SJSA1 (cell line): ENCODE measurements around the gene CASQ2. TPM values are rescaled to one million over a fixed set of nuclear protein-coding genes. Genes with fewer than 3 reads are reported as not detected.
A peak's percentile ranks its signal among the peaks of the same experiment; 100 is the strongest.

Source experiments
- DNase-seq, 2 experiments: peaks; one replicate each; pipeline ENCODE4 v3.0.0-alpha.2; 2015 to 2020; ENCODE audit warnings: low spot score in 2 of 2, low read depth in 1 of 2
- H3K27ac ChIP-seq: fragments of 250-450 bp; sonication (Bioruptor Pico); 2 replicates; pipeline ENCODE4 v1.5.1; 2020; ENCODE audit warnings: mild to moderate bottlenecking, moderate library complexity
- H3K27me3 ChIP-seq: fragments of 250-450 bp; sonication (Bioruptor Pico); replicated peaks from 2 replicates; pipeline ENCODE4 v1.5.1; 2020; ENCODE audit warnings: mild to moderate bottlenecking, moderate library complexity
- H3K36me3 ChIP-seq: fragments of 250-450 bp; sonication (Bioruptor Pico); 2 replicates; pipeline ENCODE4 v1.5.1; 2020; ENCODE audit warnings: mild to moderate bottlenecking
- H3K4me1 ChIP-seq: fragments of 250-450 bp; sonication (Bioruptor Pico); replicated peaks from 2 replicates; pipeline ENCODE4 v1.6.1; 2021; ENCODE audit warnings: mild to moderate bottlenecking
- H3K4me3 ChIP-seq: fragments of 250-450 bp; sonication (Bioruptor Pico); 2 replicates; pipeline ENCODE4 v1.5.1; 2020; ENCODE audit warnings: mild to moderate bottlenecking
- H3K9me3 ChIP-seq: fragments of 250-450 bp; sonication (Bioruptor Pico); replicated peaks from 2 replicates; pipeline ENCODE4 v1.5.1; 2020; ENCODE audit warnings: mild to moderate bottlenecking
- total RNA-seq: library from RNA; depleted of rRNA; stranded (reverse); fragments of >200 nt; shearing (Covaris generic); gene quantifications from 2 replicates; pipeline ENCODE4 v1.2.3, GENCODE V29; 2014

CASQ2 gene
- total RNA-seq, 1 experiment from 2014 or later: not detected

DNA sequence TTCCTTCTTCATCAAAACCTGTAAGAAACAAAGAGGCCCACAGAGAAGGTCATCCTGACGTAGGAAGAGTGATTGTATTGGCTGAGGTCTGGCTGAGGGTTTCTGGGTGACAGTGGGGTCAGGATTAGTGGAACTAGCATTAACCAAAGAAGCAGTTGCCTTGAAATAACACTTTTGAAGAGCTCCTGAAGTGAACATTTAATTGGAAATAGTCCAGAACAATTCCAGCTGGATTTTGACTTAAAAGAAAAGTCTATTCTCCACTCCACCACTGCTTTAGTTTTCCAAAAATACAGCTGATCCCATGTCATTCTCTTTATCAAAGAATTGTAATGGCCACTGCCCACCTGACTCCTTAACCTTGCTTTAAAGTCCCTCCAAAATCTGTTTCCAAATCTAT lies 27.7 kb downstream of the CASQ2 start:
- no peaks in the 10 kb centered on the region; the same call in 1 of the 2 replicates for H3K9me3 ChIP-seq
- H3K4me3 ChIP-seq: no peak overlapping the region
- no peaks in the 10 kb centered on the region for H3K4me1 ChIP-seq
- H3K27me3 ChIP-seq: no peaks in the 10 kb centered on the region
- no peak for DNase-seq
- H3K36me3 ChIP-seq: no peaks in the 10 kb centered on the region
- H3K27ac ChIP-seq: no peak overlapping the region

DNA sequence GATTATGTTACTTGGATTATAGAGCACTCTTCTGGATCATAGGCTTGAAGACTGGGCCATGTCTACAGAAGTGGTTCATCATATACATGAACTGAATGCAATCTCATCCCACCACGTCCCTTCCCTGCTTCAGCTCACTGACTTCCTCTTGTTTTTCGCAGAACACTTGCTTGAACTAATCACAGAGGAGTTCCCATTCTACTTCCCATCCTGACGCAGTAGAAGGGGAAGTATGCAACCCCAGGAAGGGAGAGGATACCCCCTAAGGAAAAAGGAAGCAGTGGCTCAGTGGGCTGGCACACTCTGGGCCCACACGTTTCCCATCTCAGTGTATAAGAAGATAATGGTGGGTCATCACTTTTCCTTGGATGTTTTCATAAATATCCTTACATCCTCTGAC lies 36.2 kb downstream of the CASQ2 start:
- H3K27me3 ChIP-seq: no peaks in the 10 kb centered on the region
- H3K36me3 ChIP-seq: no peaks in the 10 kb centered on the region
- H3K4me1 ChIP-seq: peaks cover 13% of the 10 kb centered on the region
- DNase-seq: no peak
- H3K27ac ChIP-seq: no peak overlapping the region
- H3K9me3 ChIP-seq: no peaks in the 10 kb centered on the region
- H3K4me3 ChIP-seq: no peak overlapping the region

DNA sequence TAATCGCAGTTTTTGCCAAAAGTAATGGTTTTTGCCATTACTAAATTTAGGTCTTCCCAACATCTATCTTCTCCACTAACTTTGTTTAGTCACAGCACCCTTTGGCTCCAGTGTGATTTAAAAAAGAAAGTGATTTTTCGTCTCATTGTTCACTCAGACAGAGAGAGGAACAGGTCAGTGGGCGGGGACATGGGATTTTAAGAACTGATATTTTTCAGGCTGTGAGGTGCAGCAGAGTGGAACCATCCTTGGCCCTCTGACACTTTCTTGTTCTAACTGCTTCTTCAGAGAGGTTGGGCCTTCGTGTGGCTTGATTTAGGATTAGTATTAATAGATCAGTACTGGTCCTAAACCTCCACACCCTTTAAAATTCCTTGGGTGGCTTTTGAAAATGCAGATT lies 38.8 kb downstream of the CASQ2 start:
- H3K4me3 ChIP-seq: no peak overlapping the region
- H3K4me1 ChIP-seq: peaks cover 14% of the 10 kb centered on the region
- no peak for DNase-seq
- H3K27ac ChIP-seq: no peak overlapping the region
- H3K36me3 ChIP-seq: no peaks in the 10 kb centered on the region
- H3K27me3 ChIP-seq: no peaks in the 10 kb centered on the region
- no peaks in the 10 kb centered on the region for H3K9me3 ChIP-seq

DNA sequence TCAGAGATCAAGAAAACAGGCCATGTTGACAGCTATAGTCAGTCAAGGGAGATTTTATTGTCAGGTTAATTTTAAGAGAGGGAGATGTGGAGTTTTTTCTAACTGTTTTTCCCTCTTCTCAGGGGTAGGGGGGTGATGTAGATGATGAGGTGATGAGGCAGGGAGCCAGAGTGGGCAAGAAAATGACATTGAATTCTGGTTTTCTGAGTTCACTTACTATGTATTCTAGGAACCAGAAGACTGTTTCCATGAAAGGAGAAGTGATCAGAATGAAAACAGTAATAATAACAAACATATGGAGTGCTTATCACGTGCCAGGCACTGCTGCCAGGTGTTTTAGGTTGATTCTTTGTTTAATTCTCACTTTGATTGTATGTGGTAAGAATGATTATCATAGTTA lies 40.2 kb downstream of the CASQ2 start:
- Histone ChIP-seq H3K4me3 (no peak overlapping the region), H3K9me3 (no peaks in the 10 kb centered on the region), H3K27me3 (no peaks in the 10 kb centered on the region), H3K36me3 (no peaks in the 10 kb centered on the region), H3K27ac (peak overlapping the region; percentile 0; the same call in 1 of the 2 replicates), H3K4me1 (peaks cover 14% of the 10 kb centered on the region)
- no peak for DNase-seq

DNA sequence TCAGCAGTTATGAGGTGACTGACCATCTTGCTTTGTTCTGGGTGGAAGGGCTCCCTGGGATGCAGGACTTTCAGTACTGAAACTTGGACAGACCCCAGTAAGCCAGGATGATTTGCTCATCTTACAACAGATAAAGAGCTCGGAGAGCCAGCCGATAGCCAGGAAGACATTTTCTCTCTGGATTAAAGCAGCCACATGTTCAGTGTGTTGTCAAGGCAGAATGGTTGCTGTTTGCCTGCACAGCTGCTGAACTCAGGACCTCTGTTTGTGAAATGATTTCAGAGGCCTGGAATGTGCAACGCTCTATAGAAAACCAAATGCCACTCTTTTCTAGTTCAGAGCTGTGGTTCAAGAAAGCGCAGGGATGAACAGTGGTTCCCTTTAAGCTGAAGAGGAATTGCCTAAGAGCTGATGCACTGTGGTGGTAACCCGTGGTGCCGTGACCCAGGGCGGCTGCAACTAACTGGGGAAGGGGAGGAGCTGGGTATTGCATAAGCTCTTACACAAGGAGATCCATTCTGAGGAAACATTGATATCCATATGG lies 40.7 kb downstream of the CASQ2 start:
- H3K27me3 ChIP-seq: no peaks in the 10 kb centered on the region
- peak; percentile 55 to 61 for DNase-seq
- H3K4me3 ChIP-seq: no peak overlapping the region
- no peaks in the 10 kb centered on the region for H3K36me3 ChIP-seq
- no peaks in the 10 kb centered on the region for H3K9me3 ChIP-seq
- peaks cover 14% of the 10 kb centered on the region for H3K4me1 ChIP-seq
- peak overlapping the region; percentile 8 for H3K27ac ChIP-seq

DNA sequence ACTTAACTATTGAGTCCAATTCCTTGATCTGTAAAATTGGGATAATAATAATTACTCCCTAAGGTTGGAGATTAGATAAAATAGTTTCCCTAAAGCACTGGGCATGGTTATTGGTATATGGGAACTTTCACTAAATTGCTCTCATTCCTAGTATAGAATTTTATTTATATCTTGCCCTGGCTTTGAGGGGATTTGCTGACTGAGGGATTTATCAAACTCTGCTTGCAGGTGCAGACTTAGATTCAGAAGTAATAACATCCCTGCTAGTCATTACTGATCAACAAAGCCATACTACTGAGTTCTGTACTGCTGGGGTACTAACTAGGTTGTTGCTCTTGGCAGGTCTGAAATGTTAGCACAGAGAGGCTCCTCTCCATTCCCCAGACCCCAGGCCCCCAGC lies 41.9 kb downstream of the CASQ2 start:
- H3K9me3 ChIP-seq: no peaks in the 10 kb centered on the region
- peaks cover 14% of the 10 kb centered on the region for H3K4me1 ChIP-seq
- H3K27me3 ChIP-seq: no peaks in the 10 kb centered on the region
- no peaks in the 10 kb centered on the region for H3K36me3 ChIP-seq
- DNase-seq: no peak
- H3K4me3 ChIP-seq: no peak overlapping the region
- H3K27ac ChIP-seq: no peak overlapping the region

DNA sequence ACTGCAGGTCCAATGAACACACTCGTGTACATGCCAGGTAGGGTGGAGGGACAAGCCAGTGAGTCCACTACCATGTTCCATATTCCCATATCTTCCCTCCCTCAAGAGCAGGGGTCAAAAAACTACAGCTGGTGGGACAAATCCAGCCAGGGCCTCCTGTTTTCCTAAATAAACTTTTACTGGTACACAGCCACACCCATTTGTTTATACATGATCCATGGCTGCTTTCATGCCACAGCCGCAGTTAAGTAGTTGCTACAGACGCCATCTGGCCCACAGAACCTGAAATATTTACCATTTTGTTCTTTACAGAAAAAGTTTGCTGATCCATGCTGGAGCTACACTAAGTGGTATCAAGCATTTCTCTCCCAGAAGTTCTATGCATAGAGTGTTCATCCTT lies 42.4 kb downstream of the CASQ2 start:
- H3K4me3 ChIP-seq: no peak overlapping the region
- H3K9me3 ChIP-seq: no peaks in the 10 kb centered on the region
- no peaks in the 10 kb centered on the region for H3K36me3 ChIP-seq
- DNase-seq: no peak
- H3K27ac ChIP-seq: no peak overlapping the region
- no peaks in the 10 kb centered on the region for H3K27me3 ChIP-seq
- peaks cover 14% of the 10 kb centered on the region for H3K4me1 ChIP-seq

DNA sequence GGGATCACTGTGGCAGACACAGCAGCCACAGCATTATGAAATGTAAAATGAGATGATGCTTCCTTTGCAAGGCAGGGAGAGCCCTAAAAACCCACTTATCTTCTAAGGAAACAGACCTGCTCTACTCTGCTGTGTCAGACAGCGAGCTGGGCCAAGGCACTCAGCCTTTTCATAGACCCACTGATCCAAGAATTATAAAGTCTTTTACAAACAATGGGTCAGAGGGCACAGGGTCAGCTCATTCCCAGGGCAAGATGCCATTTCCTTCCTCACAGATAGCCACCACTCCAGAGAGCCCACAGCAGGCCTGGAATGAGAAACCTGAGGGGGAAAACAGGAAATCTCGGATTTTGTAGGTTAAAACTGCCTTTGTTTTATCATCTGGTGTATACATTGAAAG lies 42.9 kb downstream of the CASQ2 start:
- H3K4me3 ChIP-seq: no peak overlapping the region
- no peaks in the 10 kb centered on the region for H3K36me3 ChIP-seq
- H3K27me3 ChIP-seq: no peaks in the 10 kb centered on the region
- DNase-seq: no peak
- no peaks in the 10 kb centered on the region for H3K9me3 ChIP-seq
- peaks cover 14% of the 10 kb centered on the region for H3K4me1 ChIP-seq
- H3K27ac ChIP-seq: no peak overlapping the region

DNA sequence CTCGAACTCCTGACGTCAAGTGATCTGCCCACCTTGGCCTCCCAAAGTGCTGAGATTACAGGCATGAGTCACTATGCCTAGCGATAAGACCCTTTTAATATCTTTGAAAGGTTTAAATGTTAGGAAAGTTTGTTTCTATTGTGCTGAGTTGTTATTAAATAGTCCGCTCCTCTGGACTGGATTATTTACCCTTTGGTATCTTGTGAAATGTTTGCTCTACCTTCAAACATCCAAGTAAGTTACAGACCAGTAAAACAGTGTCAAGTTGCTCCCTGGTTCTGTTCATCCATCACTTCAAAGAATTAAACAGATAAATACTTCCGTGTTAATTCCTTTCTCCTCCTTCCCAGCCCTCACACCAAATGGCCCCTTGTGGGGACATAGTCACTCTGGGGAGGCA lies 44.8 kb downstream of the CASQ2 start:
- no peak for DNase-seq
- no peaks in the 10 kb centered on the region for H3K9me3 ChIP-seq
- H3K4me1 ChIP-seq: peaks cover 14% of the 10 kb centered on the region
- H3K27ac ChIP-seq: no peak overlapping the region
- no peak overlapping the region for H3K4me3 ChIP-seq
- H3K27me3 ChIP-seq: no peaks in the 10 kb centered on the region
- no peaks in the 10 kb centered on the region for H3K36me3 ChIP-seq

DNA sequence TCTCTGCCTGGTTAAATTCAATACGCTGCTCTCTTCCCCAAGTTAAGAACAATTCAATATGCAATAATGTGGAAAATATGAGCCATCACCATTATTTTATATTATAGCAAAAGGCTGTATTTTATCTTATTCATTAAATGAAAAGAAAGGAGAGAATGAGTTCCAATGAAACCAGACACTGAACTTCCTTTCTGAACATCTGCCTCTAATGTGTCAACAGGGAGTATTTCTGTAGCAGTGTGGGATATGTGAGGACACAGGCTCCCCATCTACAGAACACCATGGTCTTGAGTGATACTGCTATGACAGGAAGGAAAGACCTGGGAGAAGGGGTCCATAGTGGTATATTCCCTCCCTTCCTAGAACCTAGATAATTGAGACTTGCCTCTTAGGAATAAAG lies 46.3 kb downstream of the CASQ2 start:
- no peaks in the 10 kb centered on the region for H3K36me3 ChIP-seq
- no peaks in the 10 kb centered on the region for H3K9me3 ChIP-seq
- no peaks in the 10 kb centered on the region; the same call in 1 of the 2 replicates for H3K4me1 ChIP-seq
- no peak for DNase-seq
- no peak overlapping the region for H3K4me3 ChIP-seq
- H3K27me3 ChIP-seq: no peaks in the 10 kb centered on the region
- H3K27ac ChIP-seq: no peak overlapping the region

DNA sequence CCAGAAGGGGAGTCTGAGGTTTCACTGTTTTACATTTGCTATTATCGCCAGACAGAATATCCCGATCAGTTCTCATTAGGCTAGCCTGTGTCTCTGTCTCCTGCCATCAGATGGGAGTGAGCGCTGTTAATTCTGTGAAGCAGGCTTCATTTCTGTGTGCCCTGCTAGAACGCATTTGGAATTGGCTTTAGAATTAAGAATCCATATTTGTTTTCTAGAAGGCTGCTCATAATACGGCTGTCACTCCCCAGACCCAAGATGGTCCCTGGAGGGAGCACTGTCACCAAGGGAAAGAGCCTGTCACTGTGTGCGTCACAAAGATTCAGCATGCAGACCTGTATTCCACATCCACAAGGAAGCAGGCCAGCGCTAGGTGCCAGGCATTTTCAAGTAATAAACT lies 49.2 kb downstream of the CASQ2 start:
- Histone ChIP-seq H3K27ac (no peak overlapping the region), H3K4me3 (no peak overlapping the region), H3K4me1 (no peaks in the 10 kb centered on the region), H3K27me3 (no peaks in the 10 kb centered on the region), H3K36me3 (no peaks in the 10 kb centered on the region), H3K9me3 (no peaks in the 10 kb centered on the region)
- no peak for DNase-seq

DNA sequence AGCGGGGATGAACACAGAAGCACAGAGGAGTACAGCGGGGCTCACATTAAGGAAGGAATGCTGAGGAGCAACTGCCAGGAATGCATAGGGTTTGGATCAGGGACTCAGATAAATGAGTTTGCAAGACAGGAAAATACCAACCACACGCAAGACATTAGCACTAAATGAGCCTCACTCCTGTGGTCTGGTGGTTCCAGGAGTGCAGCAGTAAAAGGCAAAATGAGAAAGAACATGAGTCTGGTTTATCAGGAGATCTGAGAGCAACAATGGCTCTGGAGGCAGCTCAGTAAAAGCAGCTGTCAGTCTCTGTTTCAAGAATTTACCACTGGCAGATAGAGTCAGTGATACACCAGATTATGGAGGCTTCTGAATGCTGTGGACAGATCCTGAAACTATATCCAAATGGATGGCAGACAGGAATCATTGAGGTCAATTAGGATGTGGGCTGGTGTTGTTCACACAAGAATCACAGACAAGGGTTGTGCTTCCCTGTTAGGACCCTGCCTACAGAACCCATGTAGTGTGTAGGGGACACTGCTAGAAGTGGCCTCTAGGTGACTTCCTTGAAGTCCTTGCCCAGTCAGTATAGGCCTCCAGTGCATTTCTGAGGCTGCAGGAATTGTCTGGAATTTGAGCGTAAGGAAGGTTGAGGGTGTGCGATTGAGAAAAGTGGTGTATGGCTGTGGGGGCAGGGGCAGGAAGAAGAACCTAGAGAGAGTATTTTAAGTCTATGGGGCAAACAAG lies 50.3 kb downstream of the CASQ2 start:
- H3K9me3 ChIP-seq: no peaks in the 10 kb centered on the region
- DNase-seq: no peak
- H3K4me1 ChIP-seq: no peaks in the 10 kb centered on the region
- H3K27me3 ChIP-seq: no peaks in the 10 kb centered on the region
- H3K36me3 ChIP-seq: no peaks in the 10 kb centered on the region
- no peak overlapping the region for H3K4me3 ChIP-seq
- no peak overlapping the region for H3K27ac ChIP-seq

DNA sequence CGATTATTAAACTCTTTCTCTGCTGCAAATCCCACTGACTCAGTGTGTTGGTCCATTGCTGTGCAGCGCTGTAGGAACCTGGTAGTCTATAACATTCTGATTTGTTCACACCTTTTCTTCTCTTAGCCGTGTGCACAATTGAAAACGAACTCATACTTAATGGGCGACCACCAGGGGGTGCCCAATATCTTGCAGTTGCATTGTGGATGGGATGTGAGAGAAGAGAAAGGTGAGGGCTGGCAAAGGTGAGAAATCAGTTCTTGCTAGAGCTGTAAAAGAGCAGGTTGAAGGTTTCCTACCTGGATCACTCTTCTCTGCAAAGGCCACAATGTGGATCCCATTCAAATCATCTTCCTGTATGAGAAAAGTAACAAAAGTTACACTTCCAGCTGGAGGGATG lies 51.0 kb downstream of the CASQ2 start:
- no peaks in the 10 kb centered on the region for H3K4me1 ChIP-seq
- no peaks in the 10 kb centered on the region for H3K27me3 ChIP-seq
- no peak overlapping the region for H3K27ac ChIP-seq
- no peaks in the 10 kb centered on the region for H3K36me3 ChIP-seq
- H3K9me3 ChIP-seq: no peaks in the 10 kb centered on the region
- H3K4me3 ChIP-seq: no peak overlapping the region
- DNase-seq: peak in 1 of 2 experiments; percentile 18

DNA sequence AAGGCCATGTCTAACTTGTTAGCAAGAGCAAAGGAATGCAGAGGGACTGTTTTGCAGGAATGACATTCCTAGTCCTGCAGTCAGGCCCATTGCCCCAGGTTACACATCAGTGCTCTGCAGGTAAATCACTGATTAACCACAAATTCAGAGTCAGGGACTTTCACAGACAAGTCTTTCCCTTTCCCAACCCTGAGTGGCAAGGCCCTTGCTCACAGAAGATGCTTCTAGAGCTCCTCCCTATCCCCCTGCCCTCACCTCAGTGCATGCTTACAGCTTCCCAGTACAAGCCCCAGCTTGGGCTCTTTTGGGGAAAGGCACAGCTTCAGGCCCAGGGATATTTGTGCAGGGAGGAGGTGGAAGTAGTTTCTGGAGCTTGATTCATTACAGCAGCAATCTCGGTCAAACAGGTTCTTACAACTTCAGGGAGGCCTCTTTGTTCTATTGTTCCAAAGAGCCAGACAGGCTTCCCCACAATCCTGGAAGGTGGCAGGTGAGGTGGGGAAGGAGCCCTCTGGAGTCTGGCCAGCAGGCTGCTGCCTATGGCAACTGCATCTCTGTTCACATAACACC lies 53.9 kb downstream of the CASQ2 start:
- Histone ChIP-seq H3K36me3 (no peaks in the 10 kb centered on the region), H3K27ac (no peak overlapping the region), H3K4me3 (no peak overlapping the region), H3K9me3 (no peaks in the 10 kb centered on the region), H3K4me1 (no peaks in the 10 kb centered on the region), H3K27me3 (no peaks in the 10 kb centered on the region)
- no peak for DNase-seq
